ENCODE measurements around the gene NSL1. TPM values are rescaled to one million over a fixed set of nuclear protein-coding genes. Genes with fewer than 3 reads are reported as not detected.
"Not testable (repeated sequence)": the region's sequence is repeated elsewhere in the genome, so short reads cannot be mapped to it uniquely, and the experiment has no call there.

NSL1 gene, protein sequence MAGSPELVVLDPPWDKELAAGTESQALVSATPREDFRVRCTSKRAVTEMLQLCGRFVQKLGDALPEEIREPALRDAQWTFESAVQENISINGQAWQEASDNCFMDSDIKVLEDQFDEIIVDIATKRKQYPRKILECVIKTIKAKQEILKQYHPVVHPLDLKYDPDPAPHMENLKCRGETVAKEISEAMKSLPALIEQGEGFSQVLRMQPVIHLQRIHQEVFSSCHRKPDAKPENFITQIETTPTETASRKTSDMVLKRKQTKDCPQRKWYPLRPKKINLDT
- total RNA-seq: 28.0 and 49.5 TPM in 2 replicates

DNA sequence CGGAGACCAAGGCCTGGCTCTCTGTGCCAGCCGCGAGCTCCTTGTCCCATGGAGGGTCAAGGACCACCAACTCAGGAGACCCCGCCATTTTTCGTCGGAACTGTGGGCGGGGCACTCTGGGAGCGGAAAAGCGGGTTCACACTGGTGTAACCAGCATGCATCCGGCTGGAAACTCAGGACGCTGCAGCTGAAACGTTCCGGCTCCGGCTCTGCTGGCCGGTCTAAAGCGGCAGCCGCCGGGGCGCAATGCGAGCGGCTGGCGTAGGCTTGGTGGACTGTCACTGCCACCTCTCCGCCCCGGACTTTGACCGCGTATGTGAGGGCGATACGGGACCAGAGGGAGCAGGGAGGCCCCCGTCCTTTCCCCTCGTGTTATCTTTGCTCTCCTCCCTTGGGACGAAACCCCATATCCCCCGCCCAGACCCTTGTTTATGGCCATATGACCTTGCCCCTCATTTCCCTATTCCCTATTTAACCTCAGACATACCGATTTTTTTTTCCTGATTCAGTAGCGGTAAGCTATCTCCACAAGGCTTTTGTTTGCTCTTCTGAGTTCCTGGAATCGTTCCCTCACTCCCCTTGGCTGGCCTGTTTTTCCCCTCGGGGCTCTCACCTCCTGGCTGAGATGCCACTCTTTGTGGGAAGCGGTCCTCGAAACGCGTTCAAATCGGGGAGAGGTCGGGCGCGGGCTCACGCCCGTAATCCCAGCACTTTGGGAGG, at the start of gene NSL1, which contains the start of gene TATDN3:
Gene NSL1, minus strand, starts transcription at position 102 of the 720 bp plus-strand sequence. Its CDS starts 14 bp downstream, at position 88.
Gene TATDN3, plus strand, starts transcription at position 219 of the 720 bp plus-strand sequence. Its CDS starts 28 bp downstream, at position 247.
- DNase-seq (ENCODE audit: low read depth, low spot score): peak; percentile 71

DNA sequence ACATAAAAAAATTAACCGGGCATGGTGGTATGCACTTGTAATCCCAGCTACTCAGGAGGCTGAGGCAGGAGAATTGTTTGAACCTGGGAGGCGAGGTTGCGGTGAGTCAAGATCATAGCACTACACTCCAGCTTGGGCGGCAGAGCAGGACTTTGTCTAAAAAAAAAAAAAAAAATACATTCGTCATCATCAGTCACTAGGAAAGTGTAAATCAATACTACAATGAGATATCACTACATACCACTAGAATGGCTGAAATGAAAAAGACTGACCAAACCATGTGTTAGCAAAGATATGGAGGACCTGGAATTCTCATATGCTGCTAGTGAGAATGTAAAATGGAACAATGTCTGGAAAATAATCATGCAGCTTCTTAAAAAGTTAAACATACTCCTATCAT, 46.6 kb upstream of the NSL1 start:
- no peak for DNase-seq (ENCODE audit: low read depth, low spot score)

DNA sequence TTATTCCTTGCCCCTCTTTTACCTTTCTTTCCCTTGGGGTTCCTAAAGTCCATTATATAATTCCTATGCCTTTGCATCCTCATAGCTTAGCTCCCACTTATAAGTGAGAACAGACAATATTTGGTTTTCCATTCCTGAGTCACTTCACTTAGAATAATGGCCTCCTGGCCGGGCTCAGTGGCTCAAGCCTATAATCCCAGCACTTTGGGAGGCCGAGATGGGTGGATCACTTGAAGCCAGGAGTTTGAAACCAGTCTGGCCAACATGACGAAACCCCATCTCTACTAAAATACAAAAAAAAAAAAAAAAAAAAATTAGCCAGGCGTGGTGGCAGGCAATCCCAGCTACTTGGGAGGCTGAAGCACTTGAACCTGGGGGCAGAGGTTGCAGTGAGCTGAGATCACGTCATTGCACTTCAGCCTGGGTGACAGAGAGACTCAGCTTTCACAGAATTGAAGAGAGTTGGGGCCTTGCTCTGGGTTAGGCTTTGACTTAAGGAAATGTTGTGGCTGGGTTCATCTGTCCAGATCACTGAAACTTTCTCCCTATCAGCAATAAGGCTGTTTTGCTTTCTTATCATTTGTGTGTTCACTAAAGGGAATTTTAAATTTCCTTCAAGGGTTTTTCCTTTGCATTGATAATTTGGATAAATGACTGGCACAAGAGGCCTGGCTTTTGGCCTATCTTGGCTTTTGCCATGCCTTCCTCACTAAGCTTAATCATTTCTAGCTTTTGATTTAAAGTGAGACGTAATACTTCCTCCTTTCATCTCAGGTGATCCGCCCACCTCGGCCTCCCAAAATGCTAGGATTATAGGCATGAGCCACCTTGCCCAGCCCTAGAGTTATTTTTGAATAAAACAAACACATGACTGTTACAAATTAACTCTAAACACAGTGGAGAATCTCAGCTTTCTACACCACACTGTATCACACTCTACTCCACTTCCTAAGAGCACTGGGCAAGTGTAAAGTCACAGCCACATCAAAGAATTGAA, 41.9 kb upstream of the NSL1 start:
- DNase-seq (ENCODE audit: low read depth, low spot score): not testable (repeated sequence)

DNA sequence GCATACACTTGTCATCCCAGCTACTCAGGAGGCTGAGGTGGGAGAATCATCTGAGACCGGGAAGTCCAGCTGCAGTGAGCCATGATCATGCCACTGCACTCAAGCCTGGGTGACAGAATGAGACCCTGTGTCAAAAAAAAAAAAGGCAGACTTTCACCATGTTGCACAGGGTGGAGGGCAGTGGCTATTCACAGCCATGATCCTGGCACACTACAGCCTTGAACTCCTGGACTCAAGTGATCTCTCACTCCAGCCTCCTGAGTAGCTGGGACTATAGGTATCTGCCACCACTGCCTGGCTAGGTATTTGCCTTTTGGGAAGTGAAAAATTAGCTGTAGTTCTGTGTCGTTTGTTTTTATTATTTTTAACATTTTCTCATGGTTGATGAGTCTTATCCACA, 36.8 kb upstream of the NSL1 start:
- no peak for DNase-seq (ENCODE audit: low read depth, low spot score)

DNA sequence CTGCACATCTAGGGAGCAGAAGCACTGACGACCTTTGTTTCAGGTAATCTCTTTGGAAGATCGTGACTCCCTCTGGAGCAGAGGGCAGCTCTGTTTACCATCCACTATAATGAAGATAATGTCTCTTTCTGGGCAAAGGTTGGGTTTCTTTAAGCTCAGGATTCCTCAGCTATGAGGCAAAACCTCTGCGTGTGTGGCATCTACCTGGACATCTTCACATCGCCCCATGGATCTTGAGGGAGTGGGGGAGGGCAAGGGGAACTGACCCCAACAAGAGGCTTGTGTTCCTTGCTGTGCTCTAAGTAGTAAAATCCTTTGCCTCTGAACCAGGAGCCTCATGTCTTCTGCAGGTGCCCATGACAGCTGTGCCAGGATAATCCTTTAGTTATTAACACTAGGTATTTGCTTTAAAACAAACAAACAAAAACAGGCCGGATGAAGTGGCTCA, 36.3 kb upstream of the NSL1 start:
- no peak for DNase-seq (ENCODE audit: low read depth, low spot score)

DNA sequence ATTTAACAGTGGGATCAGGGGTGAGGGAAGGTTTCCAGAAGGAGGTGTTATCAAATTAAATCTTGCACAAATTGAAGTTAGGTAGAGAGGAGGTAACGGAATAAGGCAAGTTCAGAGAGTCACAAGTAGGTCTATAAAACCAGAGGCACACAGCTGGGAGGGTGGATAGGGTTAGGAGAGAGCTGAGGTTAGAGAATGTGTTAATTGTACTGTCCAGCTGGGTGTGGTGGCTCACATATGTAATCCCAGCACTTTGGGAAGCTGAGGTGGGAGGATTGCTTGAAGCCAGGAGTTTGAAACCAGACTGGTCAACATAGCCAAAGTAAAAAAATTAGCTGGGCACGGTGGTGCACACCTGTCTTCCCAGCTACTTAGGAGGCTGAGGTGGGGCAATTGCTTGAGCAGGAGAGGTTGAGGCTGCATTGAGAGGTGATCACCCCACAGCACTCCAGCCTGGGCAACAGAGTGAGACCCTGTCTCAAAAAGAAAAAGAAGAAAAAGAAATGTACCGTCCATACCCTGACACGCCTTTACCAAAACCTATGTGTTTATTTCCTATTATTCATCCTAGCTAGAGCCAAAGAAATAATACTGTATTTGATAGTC, 35.7 kb upstream of the NSL1 start:
- DNase-seq (ENCODE audit: low read depth, low spot score): no peak

DNA sequence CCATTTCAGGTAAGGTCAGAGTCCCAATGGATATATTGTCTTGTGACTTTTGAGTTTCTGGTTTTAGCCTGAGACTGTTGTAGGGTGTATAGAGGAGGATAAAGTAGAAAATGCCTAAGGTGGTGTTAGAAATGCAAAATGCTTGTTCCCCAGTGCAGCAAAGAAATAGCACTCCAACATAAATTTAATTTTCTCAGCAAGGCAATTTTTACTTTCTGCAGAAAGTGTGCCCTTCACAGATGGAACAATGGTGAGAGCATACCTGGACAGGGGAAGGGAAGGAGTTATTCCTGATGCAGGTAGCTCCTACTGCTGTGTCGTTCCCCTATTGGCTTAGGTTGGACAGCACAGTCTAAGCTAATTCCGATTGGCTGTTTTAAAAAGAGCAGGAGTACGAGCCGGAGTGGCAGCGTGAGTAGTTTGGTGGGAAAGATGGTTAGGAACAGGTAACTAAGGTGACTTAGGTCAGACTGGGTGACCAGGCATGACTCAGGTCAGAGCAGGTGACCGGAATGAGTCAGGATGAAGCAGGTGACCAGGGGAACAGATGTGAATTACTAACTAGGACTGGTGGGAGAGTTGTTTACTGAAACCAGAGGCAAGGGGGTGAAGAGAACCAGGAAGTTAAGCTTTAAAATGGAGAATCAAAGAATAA, 34.3 kb upstream of the NSL1 start:
- no peak for DNase-seq (ENCODE audit: low read depth, low spot score)

DNA sequence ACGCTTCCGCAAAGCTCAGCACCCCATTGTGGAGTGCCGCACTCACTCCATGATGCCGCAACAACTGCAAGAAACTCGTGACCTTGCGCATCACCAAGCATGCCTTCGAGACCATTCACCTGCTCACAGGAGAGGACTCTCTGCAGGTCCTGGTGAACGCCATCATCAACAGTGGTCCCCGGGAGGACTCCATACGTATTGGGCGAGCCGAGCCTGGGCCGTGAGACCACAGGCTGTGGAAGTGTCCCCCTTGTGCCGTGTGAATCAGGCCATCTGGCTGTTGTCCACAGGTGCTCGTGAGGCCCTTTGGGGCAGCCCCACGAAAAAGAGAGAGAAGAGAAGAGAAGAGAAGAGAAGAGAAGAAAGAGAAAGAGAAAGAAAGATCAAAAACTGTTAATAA, 32.6 kb upstream of the NSL1 start:
- no peak for DNase-seq (ENCODE audit: low read depth, low spot score)

DNA sequence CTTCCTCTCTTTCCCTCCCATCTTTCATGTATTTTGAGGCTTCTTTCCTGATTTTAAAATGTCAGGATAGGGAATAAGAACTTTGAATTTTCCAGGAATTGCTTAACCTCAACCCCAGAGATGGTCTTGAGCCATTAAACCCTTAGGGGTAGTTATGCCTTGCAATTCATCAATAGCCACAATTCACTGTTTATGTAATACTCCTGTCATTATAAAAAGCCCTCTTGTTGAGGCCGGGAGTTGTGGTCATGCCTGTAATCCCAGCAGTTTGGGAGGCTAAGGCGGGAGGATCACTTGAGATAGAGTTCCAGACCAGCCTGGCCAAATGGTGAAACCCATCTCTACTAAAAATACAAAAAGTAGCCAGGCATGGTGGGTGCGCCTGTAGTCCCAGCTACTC, 31.4 kb upstream of the NSL1 start:
- no peak for DNase-seq (ENCODE audit: low read depth, low spot score)

DNA sequence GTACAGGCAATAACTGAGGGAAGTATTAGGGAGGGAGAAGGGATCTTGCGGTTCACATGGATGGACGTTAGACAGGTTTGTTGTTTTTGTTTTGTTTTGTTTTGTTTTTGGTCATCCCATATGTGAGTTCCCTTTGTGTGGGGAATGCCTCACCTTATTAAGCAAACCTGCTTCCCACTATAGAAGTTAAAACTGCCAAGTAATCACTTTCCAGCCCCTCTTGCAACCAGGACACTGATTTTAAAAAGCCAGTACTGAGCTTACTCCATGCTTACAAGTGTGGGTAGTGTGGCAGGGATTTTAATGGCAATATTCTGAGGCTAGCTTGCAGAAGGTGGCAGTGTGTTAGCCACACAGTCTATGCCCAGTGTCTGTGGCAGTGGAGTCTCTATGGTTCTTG, 29.4 kb upstream of the NSL1 start:
- no peak for DNase-seq (ENCODE audit: low read depth, low spot score)

DNA sequence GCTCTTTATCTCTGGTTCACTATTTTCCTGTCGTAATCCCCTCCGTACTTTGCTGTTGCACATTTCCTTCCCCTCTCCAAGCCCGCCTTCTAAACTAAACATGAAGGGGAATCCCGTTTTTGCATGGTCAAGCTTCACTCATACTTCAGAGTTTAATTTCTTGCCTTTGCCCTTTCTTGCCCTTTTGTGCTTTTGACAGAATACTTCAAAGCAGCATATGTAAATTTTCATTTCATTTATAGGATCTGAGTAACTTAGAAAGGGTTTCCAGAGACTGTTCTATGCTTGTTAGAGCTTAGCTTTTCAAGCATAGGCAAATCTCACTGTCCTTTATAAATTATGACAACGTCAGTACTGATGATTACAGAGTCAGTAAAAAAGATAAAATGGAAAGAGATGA, 28.1 kb upstream of the NSL1 start:
- DNase-seq (ENCODE audit: low read depth, low spot score): peak; percentile 30

DNA sequence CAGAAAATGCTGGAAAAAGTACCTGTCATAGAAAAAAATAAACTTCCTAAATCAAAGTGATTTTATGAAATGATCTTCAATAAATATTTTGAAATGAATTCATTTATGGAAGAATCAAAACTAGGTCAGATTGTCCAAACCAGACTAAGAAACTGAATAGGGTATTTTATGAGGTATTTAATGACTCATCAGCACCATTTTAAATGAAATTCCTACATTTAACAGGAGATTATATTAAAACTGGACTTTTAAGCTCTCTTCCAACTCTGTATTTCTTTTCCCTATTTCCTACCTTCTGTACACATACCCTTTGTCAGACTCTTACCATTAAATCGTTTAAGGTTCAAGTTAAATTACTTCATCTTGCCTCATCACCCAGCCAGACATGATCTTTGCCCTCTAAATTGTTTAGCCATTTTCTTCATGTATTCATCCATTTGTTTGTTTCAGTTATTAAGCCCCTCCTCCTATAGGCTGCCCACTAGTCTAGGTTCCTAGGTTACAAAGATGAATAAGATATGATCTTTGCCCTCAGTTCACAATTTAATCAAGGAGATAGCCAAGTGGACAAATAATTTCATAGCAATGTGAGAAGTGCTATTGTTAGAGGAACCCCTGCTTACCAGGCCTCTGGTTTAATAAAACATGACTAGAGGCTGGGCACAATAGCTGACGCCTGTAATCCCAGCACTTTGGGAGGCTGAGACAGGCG, 25.1 kb upstream of the NSL1 start:
- no peak for DNase-seq (ENCODE audit: low read depth, low spot score)

DNA sequence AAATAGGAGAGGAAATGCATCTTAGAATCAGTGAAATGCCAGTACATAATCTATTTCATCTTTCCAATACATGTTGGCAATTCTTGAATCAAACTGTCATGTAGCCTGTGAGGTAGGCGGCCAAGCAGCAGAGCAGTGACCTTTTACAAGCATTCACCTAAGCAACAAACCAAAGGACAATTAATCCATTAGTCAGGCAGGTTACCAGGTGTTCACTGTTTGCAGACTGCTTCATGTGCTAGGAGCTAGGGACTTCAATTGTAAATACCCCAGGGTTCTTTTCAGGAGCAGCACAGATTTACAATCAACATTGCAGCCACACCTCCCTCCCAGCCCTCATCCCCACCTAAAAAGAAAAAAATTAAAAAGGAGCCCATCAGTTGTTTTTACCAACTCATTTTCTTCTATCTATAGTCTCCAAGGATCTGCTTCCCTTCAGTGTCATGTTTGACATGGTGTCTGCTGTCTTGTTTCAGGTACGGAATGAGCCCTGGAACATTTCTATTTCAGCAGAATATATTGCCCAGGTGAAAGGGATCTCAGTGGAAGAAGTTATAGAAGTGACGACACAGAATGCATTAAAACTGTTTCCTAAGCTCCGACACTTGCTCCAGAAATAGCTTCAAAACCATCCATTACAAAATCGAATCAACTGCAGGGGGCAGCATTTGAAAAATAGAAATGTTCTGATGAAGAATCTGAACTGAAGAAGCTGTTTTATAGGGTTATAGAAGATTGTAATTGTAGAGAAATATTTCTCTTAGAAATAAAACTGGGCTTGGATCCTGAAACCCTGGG, 23.2 kb upstream of the NSL1 start:
- DNase-seq (ENCODE audit: low read depth, low spot score): no peak

DNA sequence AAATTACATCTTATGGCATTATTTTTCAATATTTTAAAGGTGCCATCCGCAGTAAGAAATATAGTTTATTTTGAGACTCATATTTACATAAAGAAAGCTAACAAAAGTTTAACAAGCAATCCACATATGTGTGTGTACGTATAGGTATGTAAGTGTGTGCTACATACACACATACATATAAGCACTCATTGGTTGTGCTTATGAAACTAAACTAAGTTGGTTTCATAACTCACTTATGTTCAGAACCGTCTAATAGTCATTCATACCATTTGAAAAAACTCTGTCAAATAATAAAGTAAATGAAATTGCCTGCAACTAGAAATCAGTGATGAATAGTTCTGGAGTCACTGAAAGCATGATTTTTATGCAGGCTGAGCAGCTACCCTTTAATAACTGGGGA, 14.2 kb upstream of the NSL1 start:
- DNase-seq (ENCODE audit: low read depth, low spot score): no peak

DNA sequence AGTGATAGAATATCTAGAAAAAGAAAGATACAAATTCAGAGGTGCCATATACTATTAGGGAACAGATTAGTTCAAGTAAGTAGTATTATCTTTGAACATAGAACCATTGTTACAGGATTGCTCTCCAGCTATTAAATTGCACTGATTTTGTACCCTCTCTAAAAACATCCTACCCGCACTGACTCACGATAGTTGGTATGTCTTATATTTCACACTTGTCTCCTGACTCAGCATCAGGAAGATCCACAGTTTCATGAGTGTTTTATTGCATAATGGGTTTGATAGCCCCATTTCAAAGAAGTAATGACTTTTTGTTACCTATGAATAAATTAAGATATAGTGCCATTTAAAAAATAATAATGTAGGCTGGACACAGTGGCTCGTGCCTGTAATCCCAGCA, 6.1 kb upstream of the NSL1 start:
- no peak for DNase-seq (ENCODE audit: low read depth, low spot score)

DNA sequence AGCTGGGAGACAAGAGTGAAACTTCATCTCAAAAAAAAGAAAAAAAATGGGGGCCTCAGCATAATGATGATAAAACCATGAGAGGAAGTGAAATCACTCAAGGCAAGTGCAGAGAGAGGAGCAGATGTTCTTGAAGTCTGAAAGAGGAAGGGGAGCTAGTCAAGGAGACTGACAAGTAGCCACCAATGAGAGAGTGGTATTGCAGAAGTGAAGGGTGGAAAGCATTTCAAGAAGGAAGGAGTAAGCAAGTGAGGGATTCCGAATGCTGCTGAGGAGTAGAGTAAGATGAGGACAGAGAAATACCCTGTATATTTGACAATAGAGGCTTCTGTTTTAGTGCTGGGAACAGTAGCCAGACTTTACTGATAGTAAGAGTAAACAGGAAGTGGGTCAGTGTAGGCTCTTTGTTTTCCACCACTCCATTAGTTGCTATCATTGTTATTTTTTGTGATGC, 3.0 kb upstream of the NSL1 start:
- DNase-seq (ENCODE audit: low read depth, low spot score): no peak

DNA sequence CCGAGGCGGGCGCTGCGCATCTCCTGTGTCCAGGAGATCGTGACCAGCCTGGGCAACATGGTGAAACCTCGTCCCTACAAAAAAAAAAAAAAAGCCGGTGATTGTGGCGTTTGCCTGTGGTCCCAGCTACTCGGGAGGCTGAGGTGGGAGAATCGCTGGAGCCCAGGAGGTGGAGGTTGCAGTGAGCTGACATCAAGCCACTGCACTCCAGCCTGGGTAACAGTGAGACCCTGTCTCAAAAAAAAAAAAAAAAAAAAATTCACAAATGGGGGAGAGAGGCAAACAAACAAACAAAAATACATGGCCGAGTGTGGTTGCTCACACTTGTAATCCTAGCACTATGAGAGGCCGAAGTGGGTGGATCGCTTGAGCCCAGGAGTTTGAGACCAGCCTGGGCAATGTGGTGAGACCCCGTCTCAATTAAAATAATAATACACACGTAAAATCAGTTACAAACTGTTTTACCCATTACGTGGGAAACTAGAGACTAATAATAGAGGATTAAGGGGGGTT, 875 bp upstream of the NSL1 start:
- no peak for DNase-seq (ENCODE audit: low read depth, low spot score)

DNA sequence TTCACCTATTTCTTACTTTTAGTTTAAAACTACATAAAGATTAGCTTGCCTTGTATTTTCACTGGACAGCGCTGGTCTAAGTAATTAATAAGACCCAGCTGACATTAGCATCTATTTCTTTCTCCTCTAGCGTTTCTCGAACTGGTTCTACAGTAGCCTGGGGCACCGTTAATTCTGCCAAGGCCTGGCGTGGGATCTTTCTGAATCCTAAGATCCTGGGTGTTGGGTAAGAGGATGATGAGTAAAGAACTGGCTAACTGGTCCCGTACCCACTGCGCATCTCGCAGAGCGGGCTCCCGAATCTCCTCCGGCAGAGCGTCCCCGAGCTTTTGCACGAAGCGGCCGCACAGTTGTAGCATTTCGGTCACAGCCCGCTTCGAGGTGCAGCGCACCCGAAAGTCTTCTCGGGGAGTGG, 309 bp downstream of the NSL1 start:
- DNase-seq (ENCODE audit: low read depth, low spot score): no peak

DNA sequence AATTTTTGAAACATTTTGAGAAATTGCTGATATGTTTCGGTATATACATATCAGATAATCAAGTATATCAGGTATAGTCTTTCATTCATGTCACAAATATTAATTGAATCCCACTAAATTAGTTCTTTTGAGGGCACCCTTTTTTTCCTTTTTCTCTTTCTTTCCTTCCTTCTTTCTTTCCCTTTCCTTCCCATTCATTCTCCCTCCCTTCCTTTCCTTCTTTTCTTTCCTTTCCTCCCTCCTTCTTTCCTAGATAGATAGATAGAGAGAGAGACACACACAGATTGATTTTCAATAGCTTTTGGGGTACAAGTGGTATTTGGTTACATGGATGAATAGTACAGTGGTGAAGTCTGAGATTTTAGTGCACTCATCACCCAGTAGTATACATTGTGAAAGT, 5.7 kb downstream of the NSL1 start:
- DNase-seq (ENCODE audit: low read depth, low spot score): no peak

Measured in pulmonary artery endothelial cell (primary cell).